ENCODE measurements around the gene RGS12.

DNA sequence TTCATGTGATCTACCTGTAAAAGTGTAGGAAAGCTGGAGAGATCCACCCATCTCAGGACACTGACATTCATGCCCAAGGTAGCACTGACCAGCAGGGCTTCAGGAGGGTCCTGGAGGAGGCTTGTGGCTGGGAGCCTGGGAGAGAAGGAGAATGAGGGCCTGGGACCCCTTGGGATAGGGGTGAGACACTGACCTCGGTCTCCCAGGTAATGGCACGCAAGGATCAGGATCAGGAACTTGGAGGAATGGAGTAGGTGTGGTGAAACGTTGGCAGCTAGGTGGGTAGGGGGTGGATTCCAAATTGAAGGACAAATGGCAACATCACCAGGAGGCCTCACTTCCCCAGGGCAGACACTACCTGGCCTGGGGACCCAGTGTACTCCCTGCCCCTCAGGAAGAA is 12.4 kb upstream of the RGS12 start:
- TF ChIP-seq, protein P1, sequence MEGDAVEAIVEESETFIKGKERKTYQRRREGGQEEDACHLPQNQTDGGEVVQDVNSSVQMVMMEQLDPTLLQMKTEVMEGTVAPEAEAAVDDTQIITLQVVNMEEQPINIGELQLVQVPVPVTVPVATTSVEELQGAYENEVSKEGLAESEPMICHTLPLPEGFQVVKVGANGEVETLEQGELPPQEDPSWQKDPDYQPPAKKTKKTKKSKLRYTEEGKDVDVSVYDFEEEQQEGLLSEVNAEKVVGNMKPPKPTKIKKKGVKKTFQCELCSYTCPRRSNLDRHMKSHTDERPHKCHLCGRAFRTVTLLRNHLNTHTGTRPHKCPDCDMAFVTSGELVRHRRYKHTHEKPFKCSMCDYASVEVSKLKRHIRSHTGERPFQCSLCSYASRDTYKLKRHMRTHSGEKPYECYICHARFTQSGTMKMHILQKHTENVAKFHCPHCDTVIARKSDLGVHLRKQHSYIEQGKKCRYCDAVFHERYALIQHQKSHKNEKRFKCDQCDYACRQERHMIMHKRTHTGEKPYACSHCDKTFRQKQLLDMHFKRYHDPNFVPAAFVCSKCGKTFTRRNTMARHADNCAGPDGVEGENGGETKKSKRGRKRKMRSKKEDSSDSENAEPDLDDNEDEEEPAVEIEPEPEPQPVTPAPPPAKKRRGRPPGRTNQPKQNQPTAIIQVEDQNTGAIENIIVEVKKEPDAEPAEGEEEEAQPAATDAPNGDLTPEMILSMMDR (IDR thresholded peaks at IDR 0.05 in 4 of 5, conservative IDR thresholded peaks at IDR 0.05 in 1 of 5), result no peak
- TF ChIP-seq POLR2A (IDR thresholded peaks at IDR 0.05), result no peak

All from gastrocnemius medialis (tissue), 4 donors.